Measurements from ENCODE around the gene FN1. TPM values are rescaled to one million over a fixed set of nuclear protein-coding genes. Genes with fewer than 3 reads are reported as not detected.

The FN1 gene
- polyA plus RNA-seq, 1 of the 3 experiments (the other 2 are of a cell fraction) = 1,671 TPM

GRCh38 chr2:215363461-215364156 is 72.3 kb downstream of the FN1 start (continued):
- TF ChIP-seq EP300 (IDR thresholded peaks at IDR 0.05; ENCODE audit: borderline replicate concordance in 1 of 2, low read depth in 1 of 2, low read length in 1 of 2) (no peak), SIN3A (IDR thresholded peaks at IDR 0.05; ENCODE audit: borderline replicate concordance, low read depth, low read length) (no peak)

GRCh38 chr2:215363039-215363438 is 72.8 kb downstream of the FN1 start:
- H4K20me1 ChIP-seq (ENCODE audit: insufficient read depth) = peaks cover 74% of the 10 kb centered on the region
- H3K9me3 ChIP-seq = no peaks in the 10 kb centered on the region
- no peak overlapping the region for H2AFZ ChIP-seq (ENCODE audit: low read depth)
- ChIA-PET POLR2A (no interaction called here), CTCF (no interaction called here)
- no peak for TF ChIP-seq MAX (IDR thresholded peaks at IDR 0.05; ENCODE audit: low read depth)
- TF ChIP-seq USF2 (IDR thresholded peaks at IDR 0.05; ENCODE audit: borderline replicate concordance, low read depth, low read length) = no peak
- TF ChIP-seq REST (IDR thresholded peaks at IDR 0.05; ENCODE audit: low read depth, low read length) = no peak
- TF ChIP-seq IRF3 (IDR thresholded peaks at IDR 0.05; ENCODE audit: low read depth, low read length) = no peak
- TF ChIP-seq RCOR1 (IDR thresholded peaks at IDR 0.05; ENCODE audit: low read length) = no peak
- no peak for TF ChIP-seq PBX3 (IDR thresholded peaks at IDR 0.05)
- TF ChIP-seq GABPA (IDR thresholded peaks at IDR 0.05; ENCODE audit: low read depth) = no peak
- TF ChIP-seq ELF1 (IDR thresholded peaks at IDR 0.05) = no peak
- no peak for TF ChIP-seq USF1 (IDR thresholded peaks at IDR 0.05; ENCODE audit: borderline replicate concordance, low read depth)
- TF ChIP-seq FOXM1 (IDR thresholded peaks at IDR 0.05; ENCODE audit: low read depth) = no peak
- no peak for TF ChIP-seq TCF12 (IDR thresholded peaks at IDR 0.05)
- no peak for TF ChIP-seq SIN3A (IDR thresholded peaks at IDR 0.05; ENCODE audit: borderline replicate concordance, low read depth, low read length)
- no peak for TF ChIP-seq JUND (IDR thresholded peaks at IDR 0.05)
- H3K27ac ChIP-seq (ENCODE audit: low read depth in 2 of 2, low read length in 1 of 2) = peak overlapping the region in 1 of 2 experiments; percentile 57; a peak in 2 of 4 replicates
- H3K9me2 ChIP-seq = no peaks in the 10 kb centered on the region
- H3K9ac ChIP-seq = no peak overlapping the region
- H3K4me1 ChIP-seq (ENCODE audit: control insufficient read depth in 1 of 2, insufficient read depth in 2 of 2, low read depth in 1 of 2, low read length in 1 of 2) = peaks cover 0 to 3% of the 10 kb centered on the region in 2 experiments; a peak in 3 of 4 replicates
- H3K79me2 ChIP-seq (ENCODE audit: insufficient read depth) = peaks cover 7% of the 10 kb centered on the region
- WGBS (ENCODE audit: low lambda C conversion rate) = 97% methylated on average over 2 of the region's 2 CpGs
- no peak for DNase-seq
- no peak overlapping the region for H3K4me3 ChIP-seq (ENCODE audit: low read depth in 2 of 2, low read length in 1 of 2)
- no peak overlapping the region for H3K4me2 ChIP-seq
- H3K36me3 ChIP-seq (replicated peaks in 1 of 2; ENCODE audit: control insufficient read depth in 1 of 2, insufficient read depth in 2 of 2, low read length in 1 of 2) = peaks cover 74 to 89% of the 10 kb centered on the region in 2 experiments
- H3F3A ChIP-seq (replicated peaks; ENCODE audit: insufficient read depth) = peaks cover 98% of the 10 kb centered on the region
- no peaks in the 10 kb centered on the region for H3K27me3 ChIP-seq (ENCODE audit: insufficient read depth)

Measured in SK-N-SH (cell line).